ENCODE data around the gene TGFBR1. TPM values are rescaled to one million over a fixed set of nuclear protein-coding genes. Genes with fewer than 3 reads are reported as not detected.

The TGFBR1 gene
- total RNA-seq, result 23.8 TPM

GRCh38 chr9:99104459-99105151 is at the start of gene TGFBR1:
Gene TGFBR1, plus strand, starts transcription at chr9:99105113. Its CDS starts 93 bp downstream, at chr9:99105206.
- intact Hi-C loops (cut with DNase I), result no loop called here
- H3K9me3 ChIP-seq, result no peaks in the 10 kb centered on the region
- no peaks in the 10 kb centered on the region for H3K36me3 ChIP-seq
- peak within 1 kb of the TSS; percentile 87 for H3K27ac ChIP-seq
- H3K27me3 ChIP-seq, result no peaks in the 10 kb centered on the region
- DNase-seq (ENCODE audit: extremely low spot score in 2 of 2), result peak in 1 of 2 donors; percentile 92
- peak within 1 kb of the TSS; percentile 84 to 92 for H3K4me3 ChIP-seq
- peaks cover 53% of the 10 kb centered on the region for H3K4me1 ChIP-seq
- TF ChIP-seq POLR2A (IDR thresholded peaks at IDR 0.05) (peak; percentile 1 to 79), CTCF (IDR thresholded peaks at IDR 0.05) (no peak), POLR2AphosphoS5 (IDR thresholded peaks at IDR 0.05; ENCODE audit: insufficient read depth in 1 of 2, low read depth in 1 of 2) (peak in 1 of 2 donors; percentile 82)

GRCh38 chr9:99055384-99055783 is 49.5 kb upstream of the TGFBR1 start:
- H3K4me1 ChIP-seq, result peaks cover 7% of the 10 kb centered on the region
- TF ChIP-seq POLR2AphosphoS5 (IDR thresholded peaks at IDR 0.05; ENCODE audit: insufficient read depth in 1 of 2, low read depth in 1 of 2), result no peak
- no peak for TF ChIP-seq POLR2A (IDR thresholded peaks at IDR 0.05)
- TF ChIP-seq CTCF (IDR thresholded peaks at IDR 0.05), result no peak
- no peak overlapping the region for H3K4me3 ChIP-seq
- intact Hi-C loops (cut with DNase I), result no loop called here
- H3K36me3 ChIP-seq, result peaks cover 0 to 5% of the 10 kb centered on the region in 2 donors
- H3K27me3 ChIP-seq, result no peaks in the 10 kb centered on the region
- DNase-seq (ENCODE audit: extremely low spot score in 2 of 2), result no peak
- H3K9me3 ChIP-seq, result no peaks in the 10 kb centered on the region
- no peak overlapping the region for H3K27ac ChIP-seq

- peaks cover 7% of the 10 kb centered on the region for H3K4me1 ChIP-seq
- H3K36me3 ChIP-seq, result peaks cover 0 to 5% of the 10 kb centered on the region in 2 donors
- H3K9me3 ChIP-seq, result no peaks in the 10 kb centered on the region
- no peak for DNase-seq (ENCODE audit: extremely low spot score in 2 of 2)
- intact Hi-C loops (cut with DNase I), result no loop called here
- H3K4me3 ChIP-seq, result no peak overlapping the region
- TF ChIP-seq CTCF (IDR thresholded peaks at IDR 0.05) (no peak), POLR2A (IDR thresholded peaks at IDR 0.05) (no peak), POLR2AphosphoS5 (IDR thresholded peaks at IDR 0.05; ENCODE audit: insufficient read depth in 1 of 2, low read depth in 1 of 2) (no peak)
- H3K27me3 ChIP-seq, result no peaks in the 10 kb centered on the region
- no peak overlapping the region for H3K27ac ChIP-seq
Measured at GRCh38 chr9:99056186-99056585, 48.7 kb upstream of the TGFBR1 start.

GRCh38 chr9:99056886-99057664 is 47.8 kb upstream of the TGFBR1 start:
- no peak for DNase-seq (ENCODE audit: extremely low spot score in 2 of 2)
- Histone ChIP-seq H3K4me1 (peaks cover 7% of the 10 kb centered on the region), H3K27ac (no peak overlapping the region), H3K9me3 (no peaks in the 10 kb centered on the region), H3K36me3 (peaks cover 0 to 6% of the 10 kb centered on the region in 2 donors), H3K4me3 (no peak overlapping the region), H3K27me3 (no peaks in the 10 kb centered on the region)
- intact Hi-C loops (cut with DNase I), result no loop called here
- TF ChIP-seq CTCF (IDR thresholded peaks at IDR 0.05) (no peak), POLR2A (IDR thresholded peaks at IDR 0.05) (no peak), POLR2AphosphoS5 (IDR thresholded peaks at IDR 0.05; ENCODE audit: insufficient read depth in 1 of 2, low read depth in 1 of 2) (no peak)

Data from vagina (tissue), 2 donors.